ENCODE results near the gene SEMA3D.

Gene SEMA3D

DNA sequence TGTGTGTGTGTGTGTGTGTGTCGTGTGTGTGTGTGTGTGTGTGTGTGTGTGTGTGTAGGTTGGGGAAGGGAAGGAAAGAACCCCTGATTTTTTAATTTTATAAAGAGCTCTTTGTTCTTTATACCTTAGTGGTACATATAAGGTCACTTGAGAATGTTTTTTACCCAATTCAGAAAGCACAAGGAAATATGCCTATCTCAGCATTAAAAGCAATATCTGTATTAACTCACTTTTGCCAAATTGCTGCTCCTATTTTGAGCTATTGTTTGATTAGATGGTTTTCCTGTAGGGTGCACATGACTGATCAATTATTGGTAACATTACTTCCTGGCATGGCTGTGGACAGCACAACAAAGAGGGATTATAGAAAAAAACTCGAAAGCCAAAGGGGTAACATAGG is 60.5 kb downstream of the SEMA3D start:
- DNase-seq = no peak

DNA sequence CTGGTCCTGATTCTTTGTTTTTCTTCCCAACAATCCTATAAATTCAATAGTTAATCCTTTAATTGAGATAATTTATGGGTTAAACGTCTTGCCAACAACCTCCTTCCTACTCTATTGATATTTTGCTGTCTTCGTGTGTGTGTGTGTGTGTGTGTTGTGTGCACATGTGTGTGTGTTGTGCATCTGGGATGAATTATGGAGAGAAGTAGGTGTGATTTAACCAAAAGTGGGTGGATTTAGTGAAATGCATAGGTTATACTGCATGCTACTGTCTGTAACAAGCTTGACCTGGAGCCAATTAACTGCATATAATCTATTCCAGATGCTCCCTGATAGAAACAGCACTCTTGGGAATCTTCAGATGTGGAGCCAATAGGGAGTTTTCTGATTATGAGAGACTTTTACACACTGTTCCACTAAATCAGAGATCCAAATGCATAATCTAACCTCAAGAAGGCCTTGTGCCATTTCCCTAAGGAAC is 61.2 kb downstream of the SEMA3D start:
- no peak for DNase-seq

DNA sequence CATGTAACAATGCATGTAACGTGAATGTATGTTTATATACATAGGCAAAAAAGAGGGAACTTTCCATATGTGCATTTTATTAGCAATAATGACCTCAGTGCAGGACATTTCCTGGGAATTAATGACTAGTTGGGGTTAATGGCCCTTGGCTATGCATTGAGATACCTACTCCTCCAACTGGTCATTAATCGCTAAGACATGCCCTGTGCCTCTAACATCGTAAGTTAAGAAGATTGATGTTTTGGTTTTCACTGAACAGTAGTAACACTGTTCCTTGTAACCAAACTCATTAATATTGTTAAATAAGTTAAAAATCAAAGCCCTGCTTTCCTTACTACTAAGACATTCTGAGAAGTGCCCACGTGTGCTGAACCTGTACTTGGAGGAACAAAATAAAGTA is 61.7 kb downstream of the SEMA3D start:
- no peak for DNase-seq

DNA sequence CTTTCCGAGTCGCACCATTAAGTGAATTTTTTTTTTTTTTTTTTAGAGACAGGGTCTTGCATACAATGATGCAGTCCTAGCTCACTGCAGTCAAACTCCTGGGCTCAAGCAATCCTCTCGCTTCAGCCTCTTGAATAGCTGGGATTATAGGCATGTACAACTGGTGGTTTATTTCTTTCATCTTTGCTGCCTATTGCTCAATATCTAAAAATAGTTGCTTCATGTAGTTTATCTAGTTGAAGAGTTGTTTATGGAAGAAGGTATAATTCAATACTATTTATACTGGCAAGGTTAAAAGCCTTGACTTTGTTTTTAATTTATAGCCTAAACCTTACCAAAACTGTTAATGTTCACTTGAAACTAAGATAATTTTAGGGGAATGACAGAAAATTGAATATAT is 66.9 kb downstream of the SEMA3D start:
- DNase-seq = no peak

DNA sequence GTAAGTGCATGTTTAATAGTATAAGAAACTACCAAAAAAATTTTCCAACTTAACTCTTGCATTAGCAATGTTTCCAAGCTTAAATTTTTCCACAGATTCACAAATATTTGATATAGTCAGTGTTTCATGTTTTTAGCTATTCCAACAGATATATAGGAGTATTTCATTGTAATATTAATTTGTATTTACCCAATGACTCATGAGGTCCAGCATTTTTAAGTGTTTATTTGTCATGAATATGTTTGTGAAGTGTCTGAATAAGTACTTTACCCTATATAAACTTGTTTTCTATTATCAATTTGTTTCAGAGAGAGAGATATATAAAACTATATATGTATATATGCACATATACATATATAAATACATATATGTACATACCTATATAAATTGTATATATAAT is 71.0 kb downstream of the SEMA3D start:
- DNase-seq = no peak

DNA sequence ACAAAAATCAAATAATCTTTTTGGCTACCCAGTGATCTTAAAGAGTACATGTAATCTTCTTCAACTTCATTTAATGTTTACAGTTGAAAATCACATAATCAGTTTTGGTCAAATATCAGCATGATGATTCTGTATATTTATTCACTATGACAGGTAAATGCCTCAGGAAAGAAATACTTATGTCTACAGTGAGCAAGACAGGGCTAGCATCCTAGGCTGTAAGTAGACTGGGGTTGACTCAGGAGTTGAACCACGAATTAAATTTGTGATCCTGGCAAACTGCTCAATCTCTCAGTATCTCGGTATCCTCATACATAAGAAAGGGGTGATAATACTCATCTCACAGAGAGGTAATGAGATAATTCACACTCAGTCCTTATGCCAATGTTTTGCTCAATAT is 71.8 kb downstream of the SEMA3D start:
- no peak for DNase-seq

DNA sequence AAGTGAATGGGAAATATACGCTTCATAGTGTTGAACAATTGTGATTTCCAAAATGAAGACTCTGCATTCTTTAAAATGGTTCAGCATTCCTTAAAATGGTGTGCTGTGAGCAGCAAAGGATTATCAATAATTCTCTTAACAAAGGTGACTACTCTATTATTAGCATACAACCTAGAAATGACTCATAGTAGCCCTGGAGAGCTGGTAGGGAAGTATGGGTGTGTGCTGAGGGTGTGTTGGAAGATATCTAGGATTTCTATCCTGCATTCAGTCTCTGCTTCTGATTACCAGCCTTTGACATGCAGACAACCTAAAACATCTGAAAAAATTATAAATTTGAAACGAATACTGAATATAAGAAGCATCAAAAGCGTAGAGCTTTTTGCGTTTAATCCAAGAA is 72.5 kb downstream of the SEMA3D start:
- no peak for DNase-seq

DNA sequence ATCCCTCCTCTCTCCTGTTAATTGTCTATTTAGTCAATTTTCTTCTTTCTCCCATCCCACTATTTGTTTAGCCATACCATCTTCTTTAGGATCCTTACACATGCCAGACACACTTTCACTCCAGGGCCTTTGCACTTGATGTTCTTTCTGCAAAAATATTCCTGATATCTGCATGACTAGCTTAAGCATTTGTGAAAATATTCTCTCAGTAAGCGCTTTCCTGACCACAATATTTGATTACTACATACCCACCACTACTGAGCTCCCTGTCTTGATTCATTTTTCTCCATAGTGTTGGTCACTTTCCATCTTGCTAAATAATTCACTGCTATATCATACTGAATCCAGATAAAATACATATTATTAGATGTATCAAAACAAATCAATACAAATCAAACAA is 75.1 kb downstream of the SEMA3D start:
- DNase-seq = no peak

DNA sequence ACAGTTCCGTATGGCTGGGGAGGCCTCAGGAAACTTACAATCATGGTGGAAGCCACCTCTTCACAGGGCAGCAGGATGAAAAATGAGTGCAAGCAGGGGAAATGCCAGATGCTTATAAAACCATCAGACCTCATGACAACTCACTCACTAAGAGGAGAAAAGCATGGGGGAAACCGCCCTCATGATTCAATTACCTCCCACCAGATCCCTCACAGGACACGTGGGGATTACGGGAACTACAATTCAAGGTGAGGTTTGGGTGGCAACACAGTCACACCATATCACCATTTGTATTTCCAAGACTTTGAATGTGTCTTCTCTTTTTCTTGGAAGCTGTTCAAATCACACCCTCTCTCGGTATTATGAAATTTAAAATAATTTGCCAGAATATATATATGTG is 80.1 kb downstream of the SEMA3D start:
- DNase-seq = no peak

DNA sequence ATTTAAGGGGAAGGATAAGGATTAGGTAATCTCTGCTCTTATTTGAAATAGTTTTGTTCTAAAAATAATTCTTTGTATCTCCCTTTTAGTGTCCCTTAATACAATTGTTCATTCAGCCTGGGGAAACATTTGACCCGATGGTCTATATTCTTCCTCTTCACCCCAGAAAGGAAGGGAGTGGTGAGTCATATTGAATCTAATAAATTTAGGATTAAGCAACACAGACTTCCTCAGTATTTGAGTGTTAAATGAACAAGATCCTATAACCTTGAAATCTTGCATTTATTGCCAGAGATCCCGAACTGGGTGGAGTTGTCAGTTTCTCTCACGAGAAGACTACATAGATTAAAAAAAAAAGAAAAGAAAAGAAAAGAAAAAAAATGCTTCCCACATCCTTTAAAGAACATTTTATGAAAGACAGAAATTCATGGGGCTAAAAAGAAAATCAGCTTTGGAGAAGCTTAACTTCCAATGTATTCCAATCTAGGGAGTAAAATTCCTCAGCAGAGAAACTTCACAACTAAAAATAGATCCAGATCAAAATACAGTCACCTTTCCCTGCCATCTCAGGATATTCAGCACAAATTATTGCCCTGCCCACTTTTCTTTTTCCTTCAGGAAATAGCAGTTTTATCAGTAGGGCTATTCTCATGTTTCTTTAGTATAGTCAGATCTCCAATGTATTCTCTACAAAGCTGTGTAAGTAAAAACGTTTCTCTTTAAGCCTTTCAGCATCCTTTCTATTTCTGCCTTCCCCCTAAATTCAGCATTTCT is 82.2 kb downstream of the SEMA3D start:
- DNase-seq = no peak

DNA sequence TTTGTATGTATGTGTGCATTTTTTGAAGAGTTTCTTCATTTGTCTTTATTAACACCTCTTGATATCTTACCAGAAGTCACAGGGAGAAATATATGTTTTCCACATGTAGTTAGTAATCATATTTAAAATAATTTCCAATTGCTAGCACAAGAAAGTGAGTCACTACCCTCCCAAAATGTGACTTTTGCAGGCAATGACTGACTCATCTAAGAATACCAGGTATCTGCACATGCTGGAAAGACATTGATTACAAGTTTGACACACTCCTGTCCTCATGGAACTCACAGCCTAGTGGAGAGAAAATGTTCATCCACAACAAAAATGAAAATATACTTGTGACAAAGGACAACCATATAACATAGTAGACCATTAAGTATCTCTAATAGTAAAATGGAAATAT is 82.9 kb downstream of the SEMA3D start:
- DNase-seq = no peak

DNA sequence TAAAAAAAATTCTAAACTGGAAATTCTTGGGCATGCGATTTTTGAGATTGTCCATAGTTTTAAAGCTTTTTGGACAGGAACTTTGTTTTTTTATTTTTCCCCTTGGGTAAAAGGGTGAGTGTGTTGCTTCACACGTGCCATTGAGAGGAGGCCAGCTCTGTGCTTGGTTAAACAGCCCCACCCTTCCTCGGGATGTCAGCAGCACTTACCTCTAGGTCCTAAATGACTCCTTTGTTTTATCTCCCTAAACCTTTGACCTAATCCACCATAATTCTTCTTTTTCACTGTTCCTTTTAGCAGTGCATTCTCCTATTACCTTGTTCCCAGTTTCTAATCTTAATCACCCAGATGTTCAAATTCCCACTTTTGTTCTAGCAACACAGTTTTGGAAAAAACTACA is 83.5 kb downstream of the SEMA3D start:
- no peak for DNase-seq

DNA sequence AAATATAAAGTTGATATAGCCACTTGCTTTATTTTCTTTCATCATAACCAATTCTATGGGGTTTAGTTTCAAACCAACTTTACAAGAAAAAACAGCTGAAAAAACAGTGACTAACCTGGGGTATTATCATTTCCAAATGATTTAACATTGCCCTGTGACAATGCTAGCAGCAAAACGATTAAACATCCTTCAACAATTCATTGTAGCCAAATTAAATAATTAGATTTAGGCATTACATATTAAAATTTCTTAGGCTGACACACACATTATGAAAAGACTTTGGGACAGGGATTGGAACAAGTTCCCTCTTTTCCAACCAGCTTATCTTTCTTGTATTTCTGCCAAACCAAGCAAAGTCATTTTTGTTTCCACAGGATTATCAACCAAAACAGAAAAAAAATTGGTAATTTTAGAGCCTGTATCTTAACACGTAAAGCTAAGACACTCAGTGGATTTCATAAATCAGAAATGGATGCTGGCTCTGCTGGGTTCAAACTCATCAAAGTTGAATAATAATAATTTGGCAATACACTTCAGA is 84.0 kb downstream of the SEMA3D start:
- no peak for DNase-seq

DNA sequence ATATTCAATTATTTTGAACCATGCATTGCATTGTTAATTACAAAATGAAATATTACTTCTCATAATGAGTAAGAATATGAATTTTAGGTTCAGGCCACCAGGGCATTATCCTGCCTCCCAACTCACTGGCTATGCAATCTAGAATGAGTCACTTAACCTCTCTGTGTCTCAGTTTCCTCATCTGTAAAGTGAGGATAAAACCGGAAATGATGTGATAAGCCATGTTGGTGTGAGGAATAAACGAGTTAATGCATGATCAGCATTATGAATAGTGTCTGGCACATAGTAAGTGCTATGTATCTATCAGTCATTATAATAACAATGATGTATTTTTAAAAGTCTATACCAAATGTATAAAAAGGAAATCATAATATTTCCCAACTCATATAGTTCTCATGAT is 85.5 kb downstream of the SEMA3D start:
- no peak for DNase-seq

DNA sequence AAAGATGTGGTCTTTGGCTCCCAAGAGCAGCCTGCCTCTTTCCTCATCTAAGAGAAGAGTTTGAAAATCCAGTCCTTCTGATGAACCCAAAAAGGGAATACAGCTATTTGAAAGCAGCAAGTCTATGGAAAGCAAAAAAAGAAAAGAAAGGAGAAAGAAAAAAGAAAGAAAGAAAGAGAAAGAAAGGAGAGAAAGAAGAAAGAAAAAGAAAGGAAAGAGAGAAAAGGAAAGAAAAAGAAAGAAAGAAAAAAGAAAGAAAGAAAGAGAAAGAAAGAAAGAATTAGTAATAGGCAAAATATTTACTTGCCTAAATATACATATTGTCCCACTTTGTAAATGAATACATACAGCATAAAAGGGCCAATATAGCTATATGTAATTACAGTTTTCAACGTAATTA is 89.0 kb downstream of the SEMA3D start:
- no peak for DNase-seq

DNA sequence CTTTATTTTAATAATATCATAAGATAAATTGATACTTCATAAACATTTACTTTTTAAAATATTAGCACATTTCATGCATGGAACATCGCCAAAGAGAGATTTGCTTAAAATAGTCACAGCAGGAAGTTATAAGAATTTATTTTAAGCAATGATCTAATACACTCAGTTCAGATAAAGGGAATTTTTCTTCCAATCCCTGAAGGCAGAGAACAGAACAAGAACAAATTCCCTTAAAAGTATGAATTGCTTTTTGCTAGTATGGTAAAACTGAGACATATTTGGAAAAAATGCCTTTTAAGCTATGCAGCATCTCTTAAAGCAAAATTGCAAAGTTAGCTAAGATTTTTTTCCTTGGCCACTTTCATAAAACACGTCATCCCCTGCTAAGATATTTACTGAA is 91.0 kb downstream of the SEMA3D start:
- DNase-seq = no peak

DNA sequence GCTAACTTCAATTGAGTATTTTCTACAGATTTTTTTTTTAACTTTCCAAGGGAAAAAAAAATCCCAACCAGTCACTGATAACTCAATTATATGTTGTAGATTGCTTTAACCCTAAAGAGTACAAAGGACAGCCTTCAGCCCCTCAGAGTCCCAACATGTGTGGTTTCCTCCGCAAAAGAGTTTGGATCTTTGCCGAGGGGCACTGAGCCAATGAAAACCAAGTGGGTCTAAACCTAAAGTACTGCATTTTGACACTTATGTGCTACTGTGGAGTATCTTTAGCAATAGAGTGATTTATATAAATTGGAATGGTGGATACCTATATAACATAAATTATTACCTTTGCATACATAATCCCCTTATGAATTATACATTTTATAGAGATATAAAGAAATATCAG is 91.5 kb downstream of the SEMA3D start:
- DNase-seq = no peak

DNA sequence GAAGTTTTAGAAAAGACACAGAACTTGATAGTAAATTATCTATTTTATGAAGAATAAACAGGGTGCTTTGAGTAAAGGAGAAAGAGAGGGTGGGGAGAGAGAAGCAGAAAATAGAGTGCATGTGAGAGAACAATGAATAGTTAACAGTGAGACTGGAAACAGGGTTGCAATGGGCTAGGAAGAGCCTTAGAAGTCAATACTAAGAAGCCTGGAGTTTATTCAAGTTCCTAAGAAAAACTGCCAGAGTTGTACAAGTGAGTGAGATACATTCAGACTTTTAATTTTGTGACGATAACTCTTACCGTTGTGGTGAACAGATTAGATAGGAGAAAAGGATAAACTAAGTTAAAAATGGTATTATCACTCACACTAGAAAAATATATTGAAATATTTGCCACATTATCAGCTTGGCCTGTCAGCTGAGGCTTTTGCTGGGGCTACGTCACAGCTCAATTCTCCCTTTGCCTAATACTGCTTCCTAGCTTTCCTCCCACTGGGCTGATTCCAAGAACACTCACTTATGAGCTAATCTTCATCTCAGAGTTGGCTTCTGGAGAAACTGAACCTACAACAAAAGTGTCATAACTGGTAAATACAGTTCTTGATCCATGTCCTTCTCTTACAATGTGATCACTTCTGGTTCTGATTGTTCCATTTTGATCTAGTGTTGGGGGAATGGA is 92.7 kb downstream of the SEMA3D start:
- DNase-seq = no peak

DNA sequence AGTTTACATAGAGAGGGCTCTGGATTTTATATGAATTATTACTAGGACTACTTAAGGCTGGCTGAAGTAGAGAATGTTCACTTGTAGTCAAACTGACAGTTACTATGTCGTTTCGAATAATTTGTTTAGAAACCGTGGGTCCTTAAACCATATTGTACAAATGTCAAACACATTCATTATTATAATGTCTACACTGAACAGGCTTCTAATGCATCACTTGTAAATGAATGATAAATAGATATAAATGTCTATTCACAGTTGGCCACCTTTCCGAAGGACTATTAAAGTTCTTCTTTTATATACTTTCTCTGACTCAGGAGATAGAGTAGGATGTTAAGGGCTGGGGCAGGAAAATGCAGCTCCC is 95.3 kb downstream of the SEMA3D start:
- DNase-seq = no peak

DNA sequence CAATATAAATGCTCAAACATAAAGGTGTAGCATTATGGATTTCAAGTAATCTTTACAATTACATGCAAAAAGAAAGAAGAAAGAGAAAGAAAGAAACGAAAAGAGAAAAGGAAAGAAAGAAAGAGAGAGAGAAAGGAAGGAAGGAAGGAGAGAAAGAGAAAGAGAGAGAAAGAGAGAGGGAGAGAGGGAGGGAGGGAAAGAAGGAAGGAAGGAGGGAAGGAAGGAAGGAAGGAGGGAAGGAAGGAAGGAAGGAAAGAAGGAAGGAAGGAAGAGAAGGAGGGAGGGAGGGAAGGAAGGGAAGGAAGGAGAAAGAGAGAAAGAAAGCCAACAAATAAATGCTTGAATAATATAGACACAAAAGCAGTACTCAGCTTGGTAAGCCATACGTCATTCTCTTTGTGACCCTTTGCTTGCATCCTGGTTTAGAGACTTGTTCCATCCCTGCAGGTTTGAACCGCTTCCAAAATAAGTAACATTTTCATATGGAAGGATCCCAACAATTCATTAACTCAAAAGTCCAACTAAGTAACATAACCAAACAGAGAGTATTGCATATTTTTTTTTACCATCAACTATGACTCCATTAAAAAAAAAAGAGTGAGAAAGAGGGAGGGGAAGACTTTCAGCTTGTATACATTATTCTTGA is 95.8 kb downstream of the SEMA3D start:
- no peak for DNase-seq

DNA sequence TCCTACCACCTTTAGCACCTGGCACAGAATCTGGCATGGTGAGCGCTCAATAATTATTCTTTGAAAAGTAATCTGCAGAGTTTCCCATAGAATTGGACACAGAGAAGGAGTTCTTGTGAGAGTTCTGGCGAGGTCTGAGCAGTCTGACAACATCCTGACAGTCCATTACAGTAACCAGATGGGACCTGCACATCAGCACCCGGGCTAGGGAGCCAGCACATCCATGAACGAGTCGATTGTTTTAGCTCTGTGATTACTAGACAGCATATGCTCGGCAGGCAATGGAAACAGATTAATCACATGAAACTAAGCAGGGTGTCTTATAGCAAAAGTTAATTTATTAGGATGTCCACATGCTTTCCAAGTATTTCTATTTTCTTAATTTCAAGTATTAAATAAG is 96.7 kb downstream of the SEMA3D start:
- DNase-seq = no peak

DNA sequence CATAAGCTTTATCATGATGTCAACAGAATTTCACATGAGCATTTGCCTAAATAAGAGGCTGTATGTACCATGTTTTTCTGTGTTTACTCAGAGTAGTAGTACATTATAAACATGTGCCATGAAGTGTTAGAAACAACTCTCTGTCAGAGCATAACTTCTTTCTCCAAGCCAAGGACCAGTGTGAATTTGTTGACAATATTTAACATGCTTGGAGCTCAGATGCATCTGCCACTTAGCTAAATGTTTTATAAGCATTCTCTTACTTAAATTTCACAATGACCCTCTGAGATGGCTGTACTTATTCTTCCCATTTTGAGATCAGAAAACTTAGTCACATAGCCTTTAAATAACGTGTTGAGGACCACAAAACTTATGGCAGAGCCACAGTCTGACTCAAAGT is 105.0 kb downstream of the SEMA3D start:
- DNase-seq = no peak

DNA sequence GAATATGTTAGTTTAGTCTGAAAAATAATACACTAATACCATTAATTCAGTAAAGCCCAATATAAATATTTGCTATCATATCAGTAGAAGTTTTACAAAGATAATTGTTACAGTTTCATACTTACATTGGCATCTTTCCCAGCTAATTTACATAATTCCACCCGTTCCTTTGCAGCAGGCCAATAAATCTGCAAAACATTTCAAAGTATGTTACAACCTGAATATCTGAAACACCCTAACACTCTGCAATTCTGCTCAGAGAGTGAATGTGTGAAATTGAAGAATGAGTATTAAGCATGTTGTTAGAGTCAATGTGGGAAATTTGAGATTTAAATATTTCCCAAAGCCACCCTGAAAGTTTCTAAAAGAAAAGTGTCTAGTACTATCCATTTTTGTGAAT is 105.5 kb downstream of the SEMA3D start:
- DNase-seq = no peak

Measured in amygdala (tissue), 56 donors.